NCI-H146 (cell line): ENCODE results near the gene LY9.

ENCODE experiments used
- DNase-seq: peaks from one replicate; lab custom pipeline; 2025; lab: John Stamatoyannopoulos, UW

LY9 gene

DNA sequence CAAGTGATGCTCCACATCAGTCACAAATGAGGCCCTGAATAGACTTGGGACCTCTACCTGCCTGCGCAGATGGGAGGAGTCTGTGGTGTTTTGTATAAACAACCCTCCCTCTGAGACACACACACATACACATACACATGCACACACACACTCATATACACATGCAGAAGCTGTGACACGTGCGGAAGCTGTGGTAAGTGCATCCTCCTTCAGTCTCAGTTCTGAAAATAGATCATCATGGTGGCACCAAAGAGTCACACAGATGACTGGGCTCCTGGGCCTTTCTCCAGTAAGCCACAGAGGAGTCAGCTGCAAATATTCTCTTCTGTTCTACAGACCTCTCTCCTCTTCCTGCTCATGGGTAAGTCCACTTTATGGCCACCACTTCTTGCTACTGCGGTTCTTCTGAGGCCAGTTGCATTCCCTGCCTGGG, at the start of gene LY9:
TSS of gene LY9 (plus strand) at position 224 of the 433 bp plus-strand sequence. CDS start at position 238, 14 bp downstream.
- no peak for DNase-seq

DNA sequence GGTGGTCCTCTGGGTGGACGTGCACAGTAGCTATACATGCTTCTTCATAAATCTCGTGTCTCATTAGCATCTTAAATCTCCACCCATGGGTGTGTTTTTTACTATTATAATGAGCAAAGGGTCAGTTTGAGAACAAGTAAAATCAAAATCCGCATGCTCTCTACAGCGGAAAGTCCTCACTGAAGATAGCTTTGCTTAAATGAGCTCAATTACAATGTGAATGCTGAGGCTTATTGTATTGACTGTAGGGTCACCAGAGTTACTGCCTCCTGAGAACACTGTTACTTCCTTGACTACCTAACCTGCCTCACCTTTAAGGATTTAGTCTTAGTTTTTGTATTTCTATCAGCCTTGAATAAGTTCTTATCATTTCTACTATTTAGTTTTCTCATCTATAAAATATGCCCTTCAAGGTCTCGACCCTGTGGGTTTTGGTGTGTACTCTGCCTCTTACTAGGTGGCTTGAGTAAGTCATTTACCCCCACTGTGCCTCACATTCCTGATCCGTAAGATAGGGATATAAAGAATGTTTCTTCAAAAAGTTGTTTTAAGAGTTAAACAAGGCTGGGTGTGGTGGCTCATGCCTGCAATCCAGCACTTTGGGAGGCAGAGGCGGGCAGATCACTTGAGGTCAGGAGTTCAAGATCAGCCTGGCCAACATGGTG, 49.0 kb upstream of the LY9 start:
- no peak for DNase-seq

GRCh38 chr1:160747717-160748116, 48.3 kb upstream of the LY9 start:
- no peak for DNase-seq

DNA sequence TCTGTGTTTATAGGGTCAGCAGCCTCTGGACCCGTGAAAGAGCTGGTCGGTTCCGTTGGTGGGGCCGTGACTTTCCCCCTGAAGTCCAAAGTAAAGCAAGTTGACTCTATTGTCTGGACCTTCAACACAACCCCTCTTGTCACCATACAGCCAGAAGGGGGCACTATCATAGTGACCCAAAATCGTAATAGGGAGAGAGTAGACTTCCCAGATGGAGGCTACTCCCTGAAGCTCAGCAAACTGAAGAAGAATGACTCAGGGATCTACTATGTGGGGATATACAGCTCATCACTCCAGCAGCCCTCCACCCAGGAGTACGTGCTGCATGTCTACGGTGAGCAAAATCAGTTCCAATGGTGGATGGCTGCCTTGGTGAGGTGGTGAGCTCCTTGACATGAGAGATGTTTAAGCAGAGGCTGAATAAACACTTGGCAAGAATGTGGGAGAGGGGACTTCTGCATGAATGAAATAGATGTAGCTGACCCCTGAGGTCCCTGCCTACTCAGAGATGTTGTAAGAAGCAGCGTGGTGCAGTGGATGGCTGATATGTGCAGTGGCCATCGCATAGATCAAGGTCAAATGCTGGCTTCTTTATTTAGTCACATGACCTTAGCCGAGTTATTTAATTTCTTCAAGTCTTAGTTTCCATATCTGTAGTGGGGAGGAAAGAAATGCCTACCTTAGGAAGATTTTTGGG, 47.6 kb upstream of the LY9 start:
- DNase-seq: no peak

DNA sequence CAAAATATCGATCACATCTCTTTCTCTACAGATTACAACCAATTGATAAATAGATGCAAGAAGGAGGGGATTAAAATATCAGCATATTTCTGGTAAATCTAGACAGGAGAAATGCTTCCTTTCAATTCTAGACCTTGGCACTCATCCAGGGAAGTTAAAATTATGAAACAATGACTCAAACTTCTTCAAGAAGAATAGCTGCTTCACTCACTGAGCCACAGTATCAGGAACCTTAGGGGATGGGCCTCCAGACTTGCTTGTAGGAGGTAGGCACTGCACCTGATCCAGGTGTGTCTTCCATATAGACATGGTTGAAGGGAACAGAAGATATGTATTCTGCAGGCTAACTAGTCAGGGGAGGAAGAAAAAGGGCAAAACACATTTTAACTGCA, 47.1 kb upstream of the LY9 start:
- no peak for DNase-seq

- no peak for DNase-seq
Measured at GRCh38 chr1:160750608-160751007, 45.4 kb upstream of the LY9 start.

GRCh38 chr1:160752406-160752805, 43.6 kb upstream of the LY9 start:
- DNase-seq: no peak

GRCh38 chr1:160752924-160753323, 43.0 kb upstream of the LY9 start:
- DNase-seq: no peak

DNA sequence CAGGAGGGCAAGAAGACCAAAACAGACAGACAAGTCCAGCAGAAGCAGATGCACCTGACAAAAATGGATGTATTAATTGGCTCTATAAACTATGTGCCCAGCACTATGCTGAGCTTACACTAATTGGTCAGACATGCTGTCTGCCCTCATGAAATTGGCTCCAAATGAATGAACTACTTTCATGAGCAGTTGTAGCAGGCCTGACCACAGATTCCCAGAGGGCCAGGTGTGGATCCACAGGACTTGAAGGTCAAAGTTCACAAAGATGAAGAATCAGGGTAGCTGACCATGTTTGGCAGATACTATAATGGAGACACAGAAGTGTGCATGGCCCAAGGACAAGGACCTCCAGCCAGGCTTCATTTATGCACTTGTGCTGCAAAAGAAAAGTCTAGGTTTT, 42.4 kb upstream of the LY9 start:
- no peak for DNase-seq

DNA sequence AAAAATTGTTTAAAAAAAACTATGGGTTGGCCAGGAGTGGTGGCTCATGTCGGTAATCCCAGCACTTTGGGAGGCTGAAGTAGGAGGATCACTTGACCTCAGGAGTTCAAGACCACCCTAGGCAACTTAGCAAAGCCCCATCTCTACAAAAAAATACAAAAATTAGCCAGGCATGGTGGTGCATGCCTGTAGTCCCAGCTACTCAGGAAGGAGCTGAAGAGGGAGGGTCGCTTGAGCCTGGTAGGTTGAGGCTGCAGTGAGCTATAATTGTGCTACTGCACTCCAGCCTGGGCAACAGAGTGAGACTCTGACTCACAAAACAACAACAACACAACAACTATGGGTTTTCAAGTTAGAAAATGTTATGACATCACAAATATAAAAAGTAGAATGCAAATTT, 40.5 kb upstream of the LY9 start:
- no peak for DNase-seq

DNA sequence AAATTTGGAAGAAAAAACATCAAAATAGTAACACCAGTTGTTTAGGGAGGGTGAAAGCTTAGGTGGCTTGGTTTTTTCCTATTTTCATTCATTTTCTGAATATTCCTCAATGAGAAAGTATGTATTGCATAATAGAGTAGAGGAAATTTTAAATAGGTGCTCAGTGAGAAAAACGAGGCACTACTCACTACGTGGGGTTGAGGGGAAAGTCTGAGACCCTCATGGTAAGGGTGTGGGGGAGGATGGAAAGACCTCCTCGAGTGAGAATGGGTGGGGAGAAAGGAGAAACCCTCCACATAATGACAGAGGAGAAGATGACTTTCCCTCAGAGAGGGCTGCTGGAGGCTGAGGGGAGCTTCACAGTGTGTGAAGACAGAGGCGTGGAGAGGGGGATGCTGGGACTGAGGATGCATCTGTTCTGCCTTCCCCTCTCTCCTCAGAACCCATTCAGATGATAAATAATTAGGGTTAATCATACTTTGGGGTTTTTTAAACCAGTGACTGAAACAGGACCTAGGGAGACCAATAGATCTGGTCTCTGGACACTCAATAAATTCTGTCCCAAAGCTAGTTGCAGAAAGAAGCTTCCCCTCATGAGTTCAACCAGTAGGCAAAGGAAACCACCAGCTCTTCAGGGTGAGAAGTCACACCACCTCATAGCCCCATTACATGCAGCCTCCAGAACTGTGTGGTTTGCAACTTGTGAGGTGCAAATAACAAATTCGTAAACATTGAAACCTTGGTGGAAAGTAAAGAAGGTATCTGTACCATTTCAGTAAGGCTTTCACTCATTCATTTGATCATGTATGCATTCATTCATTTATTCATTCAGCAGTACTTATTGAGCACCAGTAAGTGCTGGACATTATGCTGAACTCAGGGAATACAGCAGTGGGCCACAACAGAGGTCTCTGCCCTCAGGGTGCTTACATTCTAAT, 39.8 kb upstream of the LY9 start:
- DNase-seq: no peak

DNA sequence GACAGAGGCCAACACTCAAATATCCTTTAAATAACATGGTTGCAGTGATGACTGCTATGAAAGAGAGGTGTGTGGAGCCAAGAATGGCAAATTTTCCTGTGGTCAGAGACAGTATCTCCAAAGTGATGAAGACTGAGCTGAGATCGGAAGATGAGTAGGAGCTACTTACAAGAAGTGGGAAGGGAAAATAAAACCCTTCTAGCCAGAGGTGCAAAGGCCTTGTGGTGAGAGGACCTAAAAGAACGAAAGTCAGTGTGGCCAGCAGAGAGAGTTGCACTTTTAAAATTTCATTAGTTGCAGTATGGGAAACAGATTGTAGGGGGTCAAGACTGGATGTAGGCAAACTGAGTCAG, 39.1 kb upstream of the LY9 start:
- DNase-seq: no peak

DNA sequence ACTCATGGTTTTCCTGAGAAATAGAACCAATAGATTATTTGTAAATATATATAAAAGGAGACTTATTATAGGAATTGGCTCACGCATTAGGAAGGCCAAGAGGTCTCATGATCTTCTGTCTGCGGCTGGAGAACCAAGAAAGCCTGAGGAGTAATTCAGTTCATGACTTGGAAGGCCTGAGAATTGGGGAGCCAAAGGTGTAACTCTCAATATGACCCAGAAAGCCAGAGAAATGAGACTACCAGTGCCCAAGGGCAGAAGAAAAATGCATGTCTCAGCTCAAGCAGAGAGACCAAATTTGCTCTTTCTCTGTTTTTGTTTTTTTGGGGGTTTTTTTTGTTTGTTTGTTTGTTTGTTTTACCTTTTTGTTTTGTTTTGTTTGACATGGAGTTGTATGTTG, 37.5 kb upstream of the LY9 start:
- no peak for DNase-seq

DNA sequence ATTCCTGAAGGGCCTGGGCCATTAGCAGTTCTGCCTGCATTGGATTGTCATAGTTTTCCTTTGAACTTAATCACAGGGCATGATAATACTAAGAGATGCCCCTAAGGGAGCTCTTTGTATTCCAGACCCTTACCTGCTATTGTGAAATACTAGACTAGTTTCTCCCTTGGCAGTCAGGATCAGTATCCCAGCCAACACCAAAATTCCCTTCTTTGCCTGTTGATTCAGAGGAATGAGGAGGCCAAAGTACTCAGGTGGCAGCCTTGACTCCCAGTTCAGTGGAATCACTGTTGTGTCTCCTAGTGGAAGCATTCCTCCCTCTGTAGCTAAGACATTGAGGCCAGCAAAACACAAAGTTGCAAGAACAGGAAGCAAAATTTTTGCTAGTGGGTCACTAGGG, 36.2 kb upstream of the LY9 start:
- DNase-seq: no peak

- DNase-seq: no peak
Measured at GRCh38 chr1:160761046-160761445, 34.9 kb upstream of the LY9 start.

DNA sequence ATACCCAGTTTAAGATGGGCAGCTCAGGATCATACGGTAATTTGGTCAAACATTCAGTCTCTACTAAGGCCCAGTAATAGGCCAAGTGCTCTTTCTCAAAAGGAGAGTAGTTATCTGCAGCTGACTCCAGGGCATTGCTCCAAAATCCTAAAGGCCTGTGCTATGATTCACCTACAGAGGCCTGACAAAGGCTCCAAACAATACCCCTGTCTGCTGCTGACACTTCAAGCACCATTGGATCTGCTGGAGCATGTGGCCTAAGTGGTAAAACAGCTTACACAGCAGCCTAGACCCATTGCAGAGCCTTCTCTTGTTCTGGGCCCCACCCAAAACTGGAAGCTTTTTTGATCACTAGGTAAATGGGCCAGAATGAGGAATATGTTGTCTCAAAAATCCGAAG, 34.1 kb upstream of the LY9 start:
- DNase-seq: no peak

- DNase-seq: no peak
Measured at GRCh38 chr1:160763993-160764392, 32.0 kb upstream of the LY9 start.

- DNase-seq: no peak
Measured at GRCh38 chr1:160767395-160768294, 28.3 kb upstream of the LY9 start.

DNA sequence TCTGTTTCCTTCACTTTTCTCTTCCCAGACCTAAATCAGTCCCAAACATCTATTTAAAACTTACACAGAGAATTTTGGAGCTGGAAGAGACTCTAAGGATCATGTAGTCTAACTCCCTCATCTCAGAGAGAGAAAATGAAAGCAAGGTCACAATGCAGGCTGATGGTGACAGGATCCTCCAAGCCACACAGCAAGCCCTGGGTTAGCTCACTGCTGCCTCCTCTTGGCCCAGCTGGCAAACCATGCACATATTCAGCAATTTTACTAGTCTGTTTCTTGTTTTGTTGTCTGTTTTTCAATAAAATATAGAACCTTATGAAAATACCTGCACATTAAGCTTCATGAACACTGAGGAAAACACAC, 27.7 kb upstream of the LY9 start:
- no peak for DNase-seq

- no peak for DNase-seq
Measured at GRCh38 chr1:160772331-160772730, 23.6 kb upstream of the LY9 start.

DNA sequence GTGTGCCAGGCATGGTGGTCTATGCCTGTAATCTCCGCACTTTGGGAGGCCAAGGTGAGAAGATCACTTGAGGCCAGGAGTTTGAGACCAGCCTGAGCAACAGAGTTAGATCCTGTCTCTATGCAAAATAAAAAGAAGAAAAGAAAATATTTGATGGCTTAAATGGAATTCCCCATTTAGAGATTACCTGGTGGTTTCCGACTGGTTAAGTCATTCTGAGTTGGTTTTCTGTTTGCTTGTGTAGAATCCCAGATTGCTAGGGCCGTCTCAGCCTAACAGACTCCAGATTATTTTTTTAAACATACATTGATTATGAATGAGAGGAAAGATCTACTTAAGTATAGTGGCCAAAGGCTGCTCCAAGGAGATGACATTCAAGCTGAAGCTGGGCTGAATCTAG, 22.9 kb upstream of the LY9 start:
- DNase-seq: no peak
